HepG2 (cell line): Measurements from ENCODE around the gene CRADD.

Experiments used
- CEBPB ChIP-seq: IDR thresholded peaks from 2 replicates; pipeline ENCODE4 v1.6.1; 2011; ENCODE audit warnings: low read depth, low read length, improper control_type of control experiment, borderline replicate concordance
- CTCF ChIP-seq: sonication (generic); formaldehyde crosslinking; IDR thresholded peaks from 2 replicates; pipeline ENCODE4 v1.5.0; 2020; ENCODE audit warnings: mild to moderate bottlenecking, missing genetic modification reagents, moderate library complexity
- EP300 ChIP-seq, 3 experiments: sonication (generic) in 1 of 3; formaldehyde crosslinking in 1 of 3; IDR thresholded peaks; 2 replicates each; pipeline versions ENCODE4 v1.5.1 to v1.6.1; 2011 to 2020; ENCODE audit warnings: low read depth in 2 of 3, low read length in 2 of 3, borderline replicate concordance in 1 of 3, improper control_type of control experiment in 1 of 3, mild to moderate bottlenecking in 1 of 3, missing genetic modification reagents in 1 of 3, moderate library complexity in 1 of 3
- FOSL1 ChIP-seq: sonication (generic); formaldehyde crosslinking; IDR thresholded peaks from 2 replicates; pipeline ENCODE4 v1.9.0; 2021; ENCODE audit warnings: missing genetic modification reagents, borderline replicate concordance
- RBAK ChIP-seq: sonication (generic); formaldehyde crosslinking; IDR thresholded peaks from 2 replicates; pipeline ENCODE4 v1.5.1; 2020; ENCODE audit warnings: mild to moderate bottlenecking, missing genetic modification reagents
- RFX5 ChIP-seq: IDR thresholded peaks from 2 replicates; pipeline ENCODE4 v1.6.1; 2011; ENCODE audit warnings: low read depth, low read length, improper control_type of control experiment
- TAF15 ChIP-seq: fragments of 200-400 bp; formaldehyde crosslinking; IDR thresholded peaks from one replicate; pipeline ENCODE4 v1.6.1; 2018; ENCODE audit warnings: mild to moderate bottlenecking, low read depth, low read length; ENCODE audit not compliant: poor library complexity, severe bottlenecking
- TFE3 ChIP-seq: IDR thresholded peaks from 2 replicates; pipeline ENCODE4 v1.6.1; 2016
- ZNF251 ChIP-seq: sonication (generic); formaldehyde crosslinking; IDR thresholded peaks from 2 replicates; pipeline ENCODE4 v1.9.0; 2021; ENCODE audit warnings: mild to moderate bottlenecking, missing genetic modification reagents

GRCh38 chr12:93673084-93673483, 4.1 kb upstream of the CRADD start:
- TF ChIP-seq EP300 (IDR thresholded peaks at IDR 0.05; ENCODE audit: low read depth in 2 of 2, low read length in 2 of 2) (no peak), EP300 (CRISPR knock-in tag; IDR thresholded peaks at IDR 0.05; ENCODE audit: borderline replicate concordance) (no peak), CTCF (CRISPR knock-in tag) (no peak), RBAK (CRISPR knock-in tag) (no peak), TFE3 (CRISPR knock-in tag) (no peak), TAF15 (no peak), RFX5 (no peak), ZNF251 (CRISPR knock-in tag) (no peak), CEBPB (no peak), FOSL1 (CRISPR knock-in tag) (no peak)
